ENCODE data around the gene LINC01488.

LINC01488 gene

GRCh38 chr11:69536406-69536805 lies 54.9 kb downstream of the LINC01488 start:
- Histone ChIP-seq H3K9me3 (ENCODE audit: insufficient read depth, low read length) (no peaks in the 10 kb centered on the region), H3K79me2 (ENCODE audit: insufficient read depth, low read length) (no peaks in the 10 kb centered on the region), H3K4me2 (ENCODE audit: low read depth, low read length, poor library complexity, severe bottlenecking) (no peak overlapping the region), H4K20me1 (ENCODE audit: low read depth, low read length) (no peaks in the 10 kb centered on the region), H2AFZ (ENCODE audit: low read depth, low read length, severe bottlenecking) (no peak overlapping the region), H3K36me3 (ENCODE audit: low read length) (no peaks in the 10 kb centered on the region), H3K27me3 (ENCODE audit: low read length) (no peaks in the 10 kb centered on the region), H3K9me2 (replicated peaks; ENCODE audit: insufficient read depth, low read length) (no peaks in the 10 kb centered on the region), H3K27ac (ENCODE audit: low read depth, low read length) (no peak overlapping the region), H3K9ac (ENCODE audit: low read length) (no peak overlapping the region), H3F3A (ENCODE audit: insufficient read depth) (no peaks in the 10 kb centered on the region), H3K4me3 (ENCODE audit: insufficient read depth, low read length, poor library complexity, severe bottlenecking) (no peak overlapping the region)
- TF ChIP-seq CTCF (IDR thresholded peaks at IDR 0.05; ENCODE audit: insufficient read depth, low read length, poor library complexity, severe bottlenecking) = no peak
- TF ChIP-seq EZH2phosphoT487 (conservative IDR thresholded peaks at IDR 0.05; ENCODE audit: low read length) = no peak

- Histone ChIP-seq H3K4me3 (ENCODE audit: insufficient read depth, low read length, poor library complexity, severe bottlenecking) (no peak overlapping the region), H3K27ac (ENCODE audit: low read depth, low read length) (no peak overlapping the region), H3K9ac (ENCODE audit: low read length) (no peak overlapping the region), H3K4me2 (ENCODE audit: low read depth, low read length, poor library complexity, severe bottlenecking) (no peak overlapping the region), H3K9me2 (replicated peaks; ENCODE audit: insufficient read depth, low read length) (no peaks in the 10 kb centered on the region), H2AFZ (ENCODE audit: low read depth, low read length, severe bottlenecking) (no peak overlapping the region), H3F3A (ENCODE audit: insufficient read depth) (no peaks in the 10 kb centered on the region), H3K9me3 (ENCODE audit: insufficient read depth, low read length) (no peaks in the 10 kb centered on the region), H3K27me3 (ENCODE audit: low read length) (no peaks in the 10 kb centered on the region), H3K36me3 (ENCODE audit: low read length) (no peaks in the 10 kb centered on the region), H4K20me1 (ENCODE audit: low read depth, low read length) (no peaks in the 10 kb centered on the region), H3K79me2 (ENCODE audit: insufficient read depth, low read length) (no peaks in the 10 kb centered on the region)
- TF ChIP-seq CTCF (IDR thresholded peaks at IDR 0.05; ENCODE audit: insufficient read depth, low read length, poor library complexity, severe bottlenecking) = no peak
- TF ChIP-seq EZH2phosphoT487 (conservative IDR thresholded peaks at IDR 0.05; ENCODE audit: low read length) = no peak
Observed at GRCh38 chr11:69537126-69537525, 55.7 kb downstream of the LINC01488 start.

GRCh38 chr11:69537855-69538640 lies 56.6 kb downstream of the LINC01488 start:
- no peaks in the 10 kb centered on the region for H3F3A ChIP-seq (ENCODE audit: insufficient read depth)
- H3K9me2 ChIP-seq (replicated peaks; ENCODE audit: insufficient read depth, low read length) = no peaks in the 10 kb centered on the region
- no peak overlapping the region for H2AFZ ChIP-seq (ENCODE audit: low read depth, low read length, severe bottlenecking)
- H3K27ac ChIP-seq (ENCODE audit: low read depth, low read length) = no peak overlapping the region
- no peaks in the 10 kb centered on the region for H3K9me3 ChIP-seq (ENCODE audit: insufficient read depth, low read length)
- H3K4me2 ChIP-seq (ENCODE audit: low read depth, low read length, poor library complexity, severe bottlenecking) = no peak overlapping the region
- H3K4me3 ChIP-seq (ENCODE audit: insufficient read depth, low read length, poor library complexity, severe bottlenecking) = no peak overlapping the region
- no peaks in the 10 kb centered on the region for H4K20me1 ChIP-seq (ENCODE audit: low read depth, low read length)
- TF ChIP-seq CTCF (IDR thresholded peaks at IDR 0.05; ENCODE audit: insufficient read depth, low read length, poor library complexity, severe bottlenecking) = no peak
- no peak for TF ChIP-seq EZH2phosphoT487 (conservative IDR thresholded peaks at IDR 0.05; ENCODE audit: low read length)
- no peak overlapping the region for H3K9ac ChIP-seq (ENCODE audit: low read length)
- H3K79me2 ChIP-seq (ENCODE audit: insufficient read depth, low read length) = no peaks in the 10 kb centered on the region
- H3K27me3 ChIP-seq (ENCODE audit: low read length) = no peaks in the 10 kb centered on the region
- no peaks in the 10 kb centered on the region for H3K36me3 ChIP-seq (ENCODE audit: low read length)

Measured in SU-DHL-6 (cell line).